ENCODE data around the gene PTPMT1. TPM values are rescaled to one million over a fixed set of nuclear protein-coding genes. Genes with fewer than 3 reads are reported as not detected.
"Not testable (repeated sequence)": the region's sequence is repeated elsewhere in the genome, so short reads cannot be mapped to it uniquely, and the experiment has no call there.

The PTPMT1 gene
- polyA plus RNA-seq, 2 of the 4 experiments (the other 2 are of a cell fraction): 63.4 to 69.2 TPM

DNA sequence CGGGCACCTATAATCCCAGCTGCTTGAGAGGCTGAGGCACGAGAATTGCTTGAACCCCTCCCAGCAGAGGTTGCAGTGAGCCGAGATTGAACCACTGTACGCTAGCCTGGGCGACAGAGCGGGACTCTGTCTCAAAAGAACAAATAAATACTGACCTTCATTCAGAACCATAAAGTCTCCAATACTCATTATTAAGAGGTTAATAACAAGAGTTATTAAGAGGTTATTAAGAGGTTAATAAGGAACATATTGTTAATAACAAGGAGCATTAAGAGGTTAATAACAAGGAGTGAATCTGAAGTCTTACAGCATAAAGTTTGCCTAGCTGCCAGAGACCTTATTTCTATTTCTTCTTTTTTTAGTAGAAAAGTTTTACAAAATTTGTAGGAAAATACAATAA is 20.1 kb upstream of the PTPMT1 start (continued):
- no peak for TF ChIP-seq CEBPB (IDR thresholded peaks at IDR 0.05)
- no peak for TF ChIP-seq PHF8 (IDR thresholded peaks at IDR 0.05; ENCODE audit: borderline replicate concordance, low read depth)

DNA sequence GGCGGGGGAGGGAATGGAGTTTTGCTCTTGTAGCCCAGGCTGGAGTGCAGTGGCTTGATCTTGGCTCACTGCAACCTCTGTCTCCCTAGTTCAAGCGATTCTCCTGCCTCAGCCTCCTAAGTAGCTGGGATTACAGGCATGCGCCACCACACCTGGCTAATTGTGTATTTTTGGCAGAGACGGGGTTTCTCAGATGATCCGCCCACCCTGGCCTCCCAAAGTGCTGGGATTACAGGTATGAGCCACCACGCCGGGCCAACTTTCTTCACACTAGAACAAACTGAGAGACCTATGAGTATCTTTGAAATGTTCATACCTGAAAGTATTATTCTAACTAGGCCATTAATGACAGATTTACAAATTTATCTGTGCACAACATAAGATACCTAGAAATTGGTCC is 19.1 kb upstream of the PTPMT1 start:
- CTCF ChIA-PET: not testable (repeated sequence)

DNA sequence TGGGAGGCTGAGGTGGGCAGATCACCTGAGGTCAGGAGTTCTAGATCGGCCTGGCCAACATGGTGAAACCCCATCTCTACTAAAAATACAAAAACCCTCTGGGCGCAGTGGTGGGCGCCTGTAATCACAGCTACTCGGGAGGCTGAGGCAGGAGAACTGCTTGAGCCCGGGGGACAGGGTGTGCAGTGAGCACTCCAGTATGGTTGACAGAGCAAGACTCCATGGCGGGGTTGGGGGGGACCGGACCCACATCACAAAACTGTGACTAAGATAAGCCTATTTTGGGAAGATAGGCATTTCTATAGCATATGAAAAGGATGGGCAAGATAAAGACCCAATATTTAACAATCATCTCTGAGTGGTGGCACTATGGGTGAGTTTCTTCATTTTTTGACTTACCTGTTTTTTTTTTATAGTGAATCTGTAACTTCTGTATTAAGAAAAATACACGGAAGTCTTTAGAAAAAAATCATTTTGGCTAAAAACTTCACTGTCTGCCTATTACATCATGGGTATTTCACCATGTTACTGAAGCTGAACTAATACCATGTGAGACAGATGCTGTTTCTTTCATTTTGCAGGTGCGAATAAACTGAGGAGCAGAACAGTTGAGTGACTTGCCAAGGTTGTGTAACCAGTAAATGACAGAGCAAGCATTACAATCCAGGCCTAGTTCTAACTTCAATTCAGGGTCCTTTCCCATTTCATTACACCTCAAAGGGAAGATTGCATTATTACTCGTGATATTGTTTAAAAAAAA is 14.9 kb upstream of the PTPMT1 start:
- ATAC-seq: no peak
- ChIA-PET CTCF (interaction anchor here (0.7 to 2.8 kb wide), 4 partner anchors 7 to 134 kb away, joined by 3 to 13 read pairs (median 8); no protein-coding TSS in a partner anchor), POLR2A (interaction anchor here (0.7 kb wide), 1 partner anchor 124 kb away, joined by 5 read pairs; no protein-coding TSS in a partner anchor)
- H3K9me3 ChIP-seq: no peaks in the 10 kb centered on the region
- DNase-seq (ENCODE audit: low read depth in 1 of 2, low spot score in 1 of 2): no peak
- 0 out of 6 replicates have a peak overlapping the region, but pooled peaks of 1 of the 2 experiments have one; percentile 13 for H3K27ac ChIP-seq
- peaks cover 38% of the 10 kb centered on the region for H3K4me1 ChIP-seq
- peak overlapping the region; percentile 95; the same call in 1 of the 3 replicates for H3K4me3 ChIP-seq
- no peak for FAIRE-seq
- 89% methylated on average over 10 of the region's 10 CpGs for WGBS (ENCODE audit: missing lambda C conversion rate)
- TF ChIP-seq FOXS1 (CRISPR knock-in tag; IDR thresholded peaks at IDR 0.05): no peak
- TF ChIP-seq EHF (CRISPR knock-in tag; IDR thresholded peaks at IDR 0.05): no peak
- TF ChIP-seq, protein P1, sequence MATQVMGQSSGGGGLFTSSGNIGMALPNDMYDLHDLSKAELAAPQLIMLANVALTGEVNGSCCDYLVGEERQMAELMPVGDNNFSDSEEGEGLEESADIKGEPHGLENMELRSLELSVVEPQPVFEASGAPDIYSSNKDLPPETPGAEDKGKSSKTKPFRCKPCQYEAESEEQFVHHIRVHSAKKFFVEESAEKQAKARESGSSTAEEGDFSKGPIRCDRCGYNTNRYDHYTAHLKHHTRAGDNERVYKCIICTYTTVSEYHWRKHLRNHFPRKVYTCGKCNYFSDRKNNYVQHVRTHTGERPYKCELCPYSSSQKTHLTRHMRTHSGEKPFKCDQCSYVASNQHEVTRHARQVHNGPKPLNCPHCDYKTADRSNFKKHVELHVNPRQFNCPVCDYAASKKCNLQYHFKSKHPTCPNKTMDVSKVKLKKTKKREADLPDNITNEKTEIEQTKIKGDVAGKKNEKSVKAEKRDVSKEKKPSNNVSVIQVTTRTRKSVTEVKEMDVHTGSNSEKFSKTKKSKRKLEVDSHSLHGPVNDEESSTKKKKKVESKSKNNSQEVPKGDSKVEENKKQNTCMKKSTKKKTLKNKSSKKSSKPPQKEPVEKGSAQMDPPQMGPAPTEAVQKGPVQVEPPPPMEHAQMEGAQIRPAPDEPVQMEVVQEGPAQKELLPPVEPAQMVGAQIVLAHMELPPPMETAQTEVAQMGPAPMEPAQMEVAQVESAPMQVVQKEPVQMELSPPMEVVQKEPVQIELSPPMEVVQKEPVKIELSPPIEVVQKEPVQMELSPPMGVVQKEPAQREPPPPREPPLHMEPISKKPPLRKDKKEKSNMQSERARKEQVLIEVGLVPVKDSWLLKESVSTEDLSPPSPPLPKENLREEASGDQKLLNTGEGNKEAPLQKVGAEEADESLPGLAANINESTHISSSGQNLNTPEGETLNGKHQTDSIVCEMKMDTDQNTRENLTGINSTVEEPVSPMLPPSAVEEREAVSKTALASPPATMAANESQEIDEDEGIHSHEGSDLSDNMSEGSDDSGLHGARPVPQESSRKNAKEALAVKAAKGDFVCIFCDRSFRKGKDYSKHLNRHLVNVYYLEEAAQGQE (IDR thresholded peaks at IDR 0.05): no peak
- TF ChIP-seq ZFP36 (IDR thresholded peaks at IDR 0.05; ENCODE audit: borderline replicate concordance, partially characterized antibody): no peak
- TF ChIP-seq HOXB5 (CRISPR knock-in tag; IDR thresholded peaks at IDR 0.05): no peak
- TF ChIP-seq CEBPB (IDR thresholded peaks at IDR 0.05): no peak
- no peak for TF ChIP-seq EP300 (IDR thresholded peaks at IDR 0.05)
- no peak for TF ChIP-seq TFCP2L1 (CRISPR knock-in tag; IDR thresholded peaks at IDR 0.05)
- no peak for TF ChIP-seq CBX2 (IDR thresholded peaks at IDR 0.05; ENCODE audit: borderline replicate concordance, low read depth)
- no peak for TF ChIP-seq PHF8 (IDR thresholded peaks at IDR 0.05; ENCODE audit: borderline replicate concordance, low read depth)
- TF ChIP-seq, protein P2, sequence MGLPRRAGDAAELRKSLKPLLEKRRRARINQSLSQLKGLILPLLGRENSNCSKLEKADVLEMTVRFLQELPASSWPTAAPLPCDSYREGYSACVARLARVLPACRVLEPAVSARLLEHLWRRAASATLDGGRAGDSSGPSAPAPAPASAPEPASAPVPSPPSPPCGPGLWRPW (IDR thresholded peaks at IDR 0.05): no peak
- no peak for TF ChIP-seq JUNB (IDR thresholded peaks at IDR 0.05)
- no peak for TF ChIP-seq HOXB13 (CRISPR knock-in tag; IDR thresholded peaks at IDR 0.05; ENCODE audit: low read depth)
- no peak for TF ChIP-seq FOSL2 (IDR thresholded peaks at IDR 0.05)
- no peak for TF ChIP-seq FOSL2 (CRISPR knock-in tag; IDR thresholded peaks at IDR 0.05)
- TF ChIP-seq MAFK (IDR thresholded peaks at IDR 0.05; ENCODE audit: partially characterized antibody): no peak
- TF ChIP-seq ZC3H11A (IDR thresholded peaks at IDR 0.05): no peak
- TF ChIP-seq TP53 (CRISPR knock-in tag; IDR thresholded peaks at IDR 0.05): no peak
- TF ChIP-seq, protein P3, sequence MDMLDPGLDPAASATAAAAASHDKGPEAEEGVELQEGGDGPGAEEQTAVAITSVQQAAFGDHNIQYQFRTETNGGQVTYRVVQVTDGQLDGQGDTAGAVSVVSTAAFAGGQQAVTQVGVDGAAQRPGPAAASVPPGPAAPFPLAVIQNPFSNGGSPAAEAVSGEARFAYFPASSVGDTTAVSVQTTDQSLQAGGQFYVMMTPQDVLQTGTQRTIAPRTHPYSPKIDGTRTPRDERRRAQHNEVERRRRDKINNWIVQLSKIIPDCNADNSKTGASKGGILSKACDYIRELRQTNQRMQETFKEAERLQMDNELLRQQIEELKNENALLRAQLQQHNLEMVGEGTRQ (IDR thresholded peaks at IDR 0.05): no peak
- no peak for TF ChIP-seq RFX5 (IDR thresholded peaks at IDR 0.05)
- H3K4me2 ChIP-seq: peak overlapping the region; percentile 94

More for the DNA sequence above, 19.1 kb upstream of the PTPMT1 start:
- DNase-seq (ENCODE audit: low read depth in 1 of 2, low spot score in 1 of 2); ATAC-seq; H3K9me3 ChIP-seq; FAIRE-seq; H3K27ac ChIP-seq; H3K4me2 ChIP-seq; POLR2A ChIA-PET; H3K4me3 ChIP-seq: not testable (repeated sequence)
- WGBS (ENCODE audit: missing lambda C conversion rate): 94% methylated on average over 7 of the region's 7 CpGs
- peaks cover 30% of the 10 kb centered on the region for H3K4me1 ChIP-seq

Measured in A549 (cell line).